DOHH2 (cell line): ENCODE results near the gene CDKAL1.

Experiments
- CTCF ChIP-seq: fragments of 200-600 bp; sonication (generic); IDR thresholded peaks from one replicate; pipeline ENCODE4 v1.5.1; 2014; ENCODE audit warnings: antibody characterized with exemption, mild to moderate bottlenecking, low read depth, low read length; ENCODE audit not compliant: poor library complexity, severe bottlenecking
- EZH2phosphoT487 ChIP-seq: fragments of 200-600 bp; sonication (generic); IDR thresholded peaks from 2 replicates; pipeline ENCODE4 v1.6.1; 2017; ENCODE audit warnings: borderline replicate concordance, mild to moderate bottlenecking, antibody characterized with exemption, low read length, moderate library complexity, mixed read lengths

DNA sequence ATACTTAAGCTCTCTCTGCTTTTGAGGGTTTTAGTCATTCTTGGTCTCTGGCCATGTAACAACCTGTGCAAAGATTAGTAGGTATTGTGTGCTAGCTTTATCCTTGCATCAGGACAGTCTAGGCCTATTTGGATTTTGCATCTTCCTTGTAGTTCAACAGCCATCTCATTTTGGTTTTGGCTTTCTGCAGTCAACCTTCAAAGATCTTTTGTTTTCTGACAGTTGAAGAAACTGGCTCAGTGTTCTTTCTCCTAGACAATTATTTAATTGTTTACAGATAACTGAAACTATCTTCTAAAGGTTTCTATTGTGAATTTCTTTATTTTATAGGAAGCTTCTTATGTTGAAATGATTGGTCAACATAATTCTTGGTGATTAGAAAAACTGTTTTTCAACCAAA, 307.5 kb downstream of the CDKAL1 start:
- TF ChIP-seq CTCF (no peak), EZH2phosphoT487 (no peak)
